ENCODE results near the gene MAML2.
"Not testable (repeated sequence)": the region's sequence is repeated elsewhere in the genome, so short reads cannot be mapped to it uniquely, and the experiment has no call there.

Gene MAML2

DNA sequence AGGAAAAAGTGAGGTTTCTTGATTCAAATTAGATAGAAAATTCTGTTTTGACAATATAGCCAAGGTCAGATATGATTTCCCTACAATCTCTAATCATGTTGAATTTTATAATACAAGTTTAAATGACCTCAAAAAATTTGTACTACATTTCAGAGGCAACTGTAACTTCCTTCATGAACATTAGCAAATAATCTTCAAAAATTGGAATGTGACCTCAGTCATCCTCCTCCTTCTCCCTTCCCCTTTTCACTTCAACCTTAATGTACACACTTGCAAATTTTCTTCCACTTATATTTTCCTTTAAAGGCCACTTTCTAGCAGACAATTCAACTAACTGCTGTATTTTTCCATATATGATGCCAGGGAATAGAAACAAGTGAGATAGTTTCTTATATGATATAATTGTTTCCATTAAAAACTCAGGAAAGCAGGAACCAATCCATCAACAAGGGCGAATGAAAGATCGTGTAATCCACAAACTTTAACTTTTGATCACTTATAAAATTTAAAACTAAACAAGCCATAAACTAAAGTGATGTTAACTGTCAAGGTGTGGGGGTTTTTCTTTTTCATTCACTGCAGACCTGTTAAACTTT lies 60.3 kb downstream of the MAML2 start:
- TF ChIP-seq ZNF274 (IDR thresholded peaks at IDR 0.05; ENCODE audit: low read depth, low read length) = no peak
- no peak overlapping the region for H3K4me3 ChIP-seq (ENCODE audit: low read length)

DNA sequence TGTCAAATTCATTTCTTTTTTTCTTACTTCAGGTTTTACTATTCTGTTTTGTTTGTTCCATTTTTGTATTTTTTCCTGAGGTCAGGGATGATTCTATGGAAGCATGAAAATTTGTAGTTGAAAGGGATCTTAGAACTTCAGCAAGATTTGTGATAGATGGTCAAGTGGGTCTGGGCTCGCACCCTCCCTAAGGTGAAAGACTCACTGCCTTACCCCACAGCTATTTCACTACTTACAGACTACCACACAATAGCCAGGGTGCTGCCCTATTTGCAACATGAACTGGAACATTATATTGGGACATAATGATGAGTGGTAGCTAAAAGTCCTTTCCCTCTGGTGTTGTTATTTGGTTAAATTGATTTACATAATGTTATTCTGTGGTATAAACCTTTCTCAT lies 62.6 kb downstream of the MAML2 start:
- no peak overlapping the region for H3K4me3 ChIP-seq (ENCODE audit: low read length)
- no peak for TF ChIP-seq ZNF274 (IDR thresholded peaks at IDR 0.05; ENCODE audit: low read depth, low read length)

GRCh38 chr11:96279896-96280290 lies 63.1 kb downstream of the MAML2 start:
- TF ChIP-seq ZNF274 (IDR thresholded peaks at IDR 0.05; ENCODE audit: low read depth, low read length) = no peak
- H3K4me3 ChIP-seq (ENCODE audit: low read length) = no peak overlapping the region

GRCh38 chr11:96279018-96279895 lies 63.7 kb downstream of the MAML2 start:
- H3K4me3 ChIP-seq (ENCODE audit: low read length) = no peak overlapping the region
- TF ChIP-seq ZNF274 (IDR thresholded peaks at IDR 0.05; ENCODE audit: low read depth, low read length) = no peak

DNA sequence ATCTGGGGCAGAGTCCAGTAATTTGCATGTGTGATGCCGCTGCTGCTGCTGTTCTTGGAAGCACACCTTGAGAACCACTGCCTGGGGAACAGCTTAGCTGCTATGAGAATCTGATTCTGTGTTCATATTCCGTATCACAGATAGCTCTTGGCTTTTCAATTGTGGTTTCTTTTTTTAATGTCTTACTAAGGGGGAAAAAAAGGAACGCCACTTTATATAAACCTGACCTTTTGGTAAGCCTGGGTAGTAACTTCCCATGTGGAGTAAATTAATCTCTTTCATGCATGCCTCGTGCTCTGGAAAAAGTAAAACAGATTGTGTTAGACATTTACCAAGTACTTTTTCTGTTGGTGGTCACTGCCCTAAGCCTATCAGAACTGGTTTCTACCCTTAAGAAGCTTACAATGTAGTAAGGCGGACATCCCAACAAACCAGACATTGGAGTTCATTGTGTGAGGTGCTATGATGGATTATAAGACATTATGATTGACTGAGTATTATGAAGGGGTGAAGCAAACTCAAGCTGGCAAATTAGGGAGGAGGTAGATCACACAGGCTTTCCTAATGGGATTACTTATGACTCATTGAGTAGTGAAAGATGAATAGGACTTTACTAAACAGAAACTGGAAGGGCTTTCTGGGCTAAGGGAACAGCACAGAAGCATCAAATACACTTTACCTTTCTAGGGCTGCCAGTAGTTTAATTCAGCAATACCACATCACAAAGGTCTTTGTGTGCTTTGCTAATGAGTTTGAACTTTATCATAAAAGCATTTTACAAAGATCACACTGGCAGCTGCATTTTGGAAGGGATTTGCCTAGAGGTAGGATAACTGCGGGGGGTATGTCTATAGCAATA lies 64.7 kb downstream of the MAML2 start:
- H3K4me3 ChIP-seq (ENCODE audit: low read length) = no peak overlapping the region
- TF ChIP-seq ZNF274 (IDR thresholded peaks at IDR 0.05; ENCODE audit: low read depth, low read length) = no peak

- TF ChIP-seq ZNF274 (IDR thresholded peaks at IDR 0.05; ENCODE audit: low read depth, low read length) = no peak
- H3K4me3 ChIP-seq (ENCODE audit: low read length) = no peak overlapping the region
Observed at GRCh38 chr11:96277696-96278038, 65.3 kb downstream of the MAML2 start.

- TF ChIP-seq ZNF274 (IDR thresholded peaks at IDR 0.05; ENCODE audit: low read depth, low read length) = no peak
- H3K4me3 ChIP-seq (ENCODE audit: low read length) = no peak overlapping the region
Observed at GRCh38 chr11:96276836-96277235, 66.2 kb downstream of the MAML2 start.

GRCh38 chr11:96275801-96276594 lies 67.0 kb downstream of the MAML2 start:
- TF ChIP-seq ZNF274 (IDR thresholded peaks at IDR 0.05; ENCODE audit: low read depth, low read length) = no peak
- no peak overlapping the region for H3K4me3 ChIP-seq (ENCODE audit: low read length)

- no peak overlapping the region for H3K4me3 ChIP-seq (ENCODE audit: low read length)
- no peak for TF ChIP-seq ZNF274 (IDR thresholded peaks at IDR 0.05; ENCODE audit: low read depth, low read length)
Observed at GRCh38 chr11:96273507-96273906, 69.5 kb downstream of the MAML2 start.

DNA sequence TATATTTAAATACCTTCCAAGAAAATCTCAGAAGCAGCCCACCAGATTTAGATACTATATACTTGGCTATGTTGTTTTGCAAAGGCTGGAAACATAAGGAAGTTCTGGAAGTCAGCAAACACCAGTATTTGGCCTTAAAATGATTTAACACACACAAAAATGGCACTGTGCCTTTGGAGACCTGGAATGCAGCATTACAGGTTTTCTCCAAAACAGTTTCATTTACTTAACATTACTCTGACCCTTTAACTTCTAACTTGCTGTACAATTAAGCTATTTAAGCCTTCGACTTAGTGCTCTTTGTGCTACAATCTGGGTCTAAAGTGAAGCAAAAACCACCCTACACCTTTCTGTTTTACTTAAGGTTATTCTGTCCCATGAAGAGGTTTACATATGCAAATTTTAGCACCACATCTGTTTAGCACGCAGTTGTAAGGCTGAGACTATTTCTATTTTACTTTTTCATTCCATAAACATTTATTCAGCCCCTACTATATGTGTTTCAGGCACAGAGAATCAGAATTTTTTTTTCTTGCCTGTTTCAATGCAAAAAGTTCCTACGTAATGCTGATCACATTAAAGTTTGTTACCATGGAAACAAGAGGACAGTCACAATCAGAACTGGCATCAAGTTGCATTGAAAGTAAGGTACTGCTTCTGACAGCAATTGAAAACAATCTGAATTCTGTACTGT lies 70.3 kb downstream of the MAML2 start:
- no peak for TF ChIP-seq ZNF274 (IDR thresholded peaks at IDR 0.05; ENCODE audit: low read depth, low read length)
- no peak overlapping the region for H3K4me3 ChIP-seq (ENCODE audit: low read length)

DNA sequence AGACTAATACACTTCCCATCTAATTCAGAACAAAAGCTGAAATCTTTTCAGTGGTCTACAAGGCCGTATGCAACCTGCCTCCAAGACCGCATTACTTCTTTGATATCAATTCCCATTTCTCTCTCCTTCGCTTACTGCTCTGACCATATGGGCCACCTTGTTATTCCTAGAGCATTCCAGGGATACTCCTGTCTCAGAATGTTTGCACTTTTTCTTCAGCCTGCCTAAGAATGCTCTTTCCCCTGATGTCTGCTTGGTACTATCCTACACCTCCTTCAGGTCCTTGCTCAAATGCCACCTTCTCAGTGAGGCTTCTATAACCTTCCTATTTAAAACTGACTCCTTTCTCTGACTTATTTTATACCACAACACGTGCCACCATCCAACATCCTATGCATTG lies 71.2 kb downstream of the MAML2 start:
- H3K4me3 ChIP-seq (ENCODE audit: low read length) = no peak overlapping the region
- no peak for TF ChIP-seq ZNF274 (IDR thresholded peaks at IDR 0.05; ENCODE audit: low read depth, low read length)

DNA sequence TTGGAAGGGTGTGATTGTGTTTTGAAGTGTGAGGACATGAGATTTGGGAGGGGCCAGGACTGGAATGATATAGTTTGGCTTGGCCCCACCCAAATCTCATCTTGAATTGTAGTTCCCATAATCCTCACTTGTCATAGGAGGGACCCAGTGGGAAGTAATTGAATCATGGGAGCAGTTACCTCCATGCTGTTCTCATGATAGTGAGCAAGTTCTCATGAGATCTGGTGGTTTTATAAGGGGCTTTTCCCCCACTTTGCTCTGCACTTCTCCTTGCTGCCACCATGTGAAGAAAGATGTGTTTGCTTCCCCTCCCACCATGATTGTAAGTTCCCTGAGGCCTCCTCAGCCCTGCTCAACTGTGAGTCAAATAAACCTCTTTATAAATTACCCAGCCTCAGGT lies 71.6 kb downstream of the MAML2 start:
- H3K4me3 ChIP-seq (ENCODE audit: low read length) = not testable (repeated sequence)

DNA sequence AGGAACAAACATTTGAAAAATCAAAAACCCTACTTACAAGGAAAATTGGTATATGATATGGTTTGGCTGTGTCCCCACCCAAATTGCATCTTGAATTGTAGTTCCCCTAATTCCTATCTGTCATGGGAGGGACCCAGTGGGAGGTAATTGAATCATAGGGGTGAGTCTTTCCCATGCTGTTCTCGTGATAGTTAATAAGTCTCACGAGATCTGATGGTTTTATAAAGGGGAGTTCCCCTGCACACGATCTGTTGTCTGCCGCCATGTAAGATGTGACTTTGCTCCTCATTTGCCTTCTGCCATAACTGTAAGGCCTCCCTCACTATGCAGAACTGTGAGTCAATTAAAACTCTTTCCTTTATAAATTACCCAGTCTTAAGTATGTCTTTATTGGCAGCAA lies 74.5 kb downstream of the MAML2 start:
- H3K4me3 ChIP-seq (ENCODE audit: low read length) = peak overlapping the region; percentile 18; the same call in 1 of the 2 replicates

Measured in GM08714 (cell line).